ENCODE data around the gene AP2S1. TPM values are rescaled to one million over a fixed set of nuclear protein-coding genes. Genes with fewer than 3 reads are reported as not detected.

Gene AP2S1
- total and polyA plus RNA-seq, 2 of the 4 experiments (the other 2 are of a cell fraction): 144 to 274 TPM

DNA sequence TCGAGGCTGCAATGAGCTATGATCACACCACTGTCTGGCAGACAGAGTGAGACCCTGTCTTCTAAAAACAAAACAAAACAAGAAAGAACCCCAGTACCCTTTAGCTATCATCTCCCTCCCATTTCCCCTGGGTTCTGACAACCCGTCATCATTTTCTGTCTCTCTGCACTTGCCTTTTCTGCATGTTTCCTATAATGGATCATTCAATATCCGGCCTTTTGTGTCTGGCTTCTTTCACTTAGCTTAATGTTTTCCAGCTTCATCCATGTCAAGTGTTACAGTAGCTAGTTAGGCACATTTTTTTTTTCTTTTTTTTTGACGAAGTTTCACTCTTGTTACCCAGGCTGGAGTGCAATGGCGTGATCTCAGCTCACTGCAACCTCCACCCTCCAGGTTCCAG lies 16.5 kb downstream of the AP2S1 start:
- no peak overlapping the region for H3K27ac ChIP-seq (ENCODE audit: insufficient read depth, low read length)
- peaks cover 11% of the 10 kb centered on the region for H3K36me3 ChIP-seq (ENCODE audit: control insufficient read depth, insufficient read depth, low read length)
- no peak overlapping the region for H4K8ac ChIP-seq (ENCODE audit: low read depth in 2 of 2, low read length in 2 of 2)
- H3K9me3 ChIP-seq (ENCODE audit: control insufficient read depth, insufficient read depth, low read length): no peaks in the 10 kb centered on the region
- no peak overlapping the region for H2BK120ac ChIP-seq (ENCODE audit: low read depth, low read length)
- intact Hi-C loops (cut with micrococcal nuclease) (no loop called here), dilution Hi-C loops (cut with HindIII; ENCODE audit: low sequenced_read_pairs, unreplicated experiment) (no loop called here), in situ Hi-C loops (cut with MboI; ENCODE audit: low sequenced_read_pairs) (no loop called here)
- H3K18ac ChIP-seq (ENCODE audit: low read depth, low read length): no peak overlapping the region
- no peak overlapping the region for H3K56ac ChIP-seq (ENCODE audit: extremely low read depth, insufficient read depth, low read length)
- no peaks in the 10 kb centered on the region for H3K27me3 ChIP-seq (ENCODE audit: control insufficient read depth, insufficient read depth, low read length)
- no peak overlapping the region for H4K5ac ChIP-seq (ENCODE audit: low read depth, low read length)
- no peak overlapping the region for H3K14ac ChIP-seq (replicated peaks; ENCODE audit: low read depth, low read length)
- TF ChIP-seq, protein P1, sequence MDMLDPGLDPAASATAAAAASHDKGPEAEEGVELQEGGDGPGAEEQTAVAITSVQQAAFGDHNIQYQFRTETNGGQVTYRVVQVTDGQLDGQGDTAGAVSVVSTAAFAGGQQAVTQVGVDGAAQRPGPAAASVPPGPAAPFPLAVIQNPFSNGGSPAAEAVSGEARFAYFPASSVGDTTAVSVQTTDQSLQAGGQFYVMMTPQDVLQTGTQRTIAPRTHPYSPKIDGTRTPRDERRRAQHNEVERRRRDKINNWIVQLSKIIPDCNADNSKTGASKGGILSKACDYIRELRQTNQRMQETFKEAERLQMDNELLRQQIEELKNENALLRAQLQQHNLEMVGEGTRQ (IDR thresholded peaks at IDR 0.05; ENCODE audit: low read depth, low read length): no peak
- TF ChIP-seq MAFK (IDR thresholded peaks at IDR 0.05; ENCODE audit: low read depth, low read length) (no peak), SMC3 (IDR thresholded peaks at IDR 0.05; ENCODE audit: low read depth, low read length) (no peak), MAZ (IDR thresholded peaks at IDR 0.05; ENCODE audit: borderline replicate concordance, low read depth, low read length) (no peak), NFE2L2 (IDR thresholded peaks at IDR 0.05; ENCODE audit: low read depth, low read length) (no peak), FOS (IDR thresholded peaks at IDR 0.05; ENCODE audit: low read depth, low read length) (no peak), RAD21 (IDR thresholded peaks at IDR 0.05; ENCODE audit: low read length) (no peak)
- TF ChIP-seq, protein P2, sequence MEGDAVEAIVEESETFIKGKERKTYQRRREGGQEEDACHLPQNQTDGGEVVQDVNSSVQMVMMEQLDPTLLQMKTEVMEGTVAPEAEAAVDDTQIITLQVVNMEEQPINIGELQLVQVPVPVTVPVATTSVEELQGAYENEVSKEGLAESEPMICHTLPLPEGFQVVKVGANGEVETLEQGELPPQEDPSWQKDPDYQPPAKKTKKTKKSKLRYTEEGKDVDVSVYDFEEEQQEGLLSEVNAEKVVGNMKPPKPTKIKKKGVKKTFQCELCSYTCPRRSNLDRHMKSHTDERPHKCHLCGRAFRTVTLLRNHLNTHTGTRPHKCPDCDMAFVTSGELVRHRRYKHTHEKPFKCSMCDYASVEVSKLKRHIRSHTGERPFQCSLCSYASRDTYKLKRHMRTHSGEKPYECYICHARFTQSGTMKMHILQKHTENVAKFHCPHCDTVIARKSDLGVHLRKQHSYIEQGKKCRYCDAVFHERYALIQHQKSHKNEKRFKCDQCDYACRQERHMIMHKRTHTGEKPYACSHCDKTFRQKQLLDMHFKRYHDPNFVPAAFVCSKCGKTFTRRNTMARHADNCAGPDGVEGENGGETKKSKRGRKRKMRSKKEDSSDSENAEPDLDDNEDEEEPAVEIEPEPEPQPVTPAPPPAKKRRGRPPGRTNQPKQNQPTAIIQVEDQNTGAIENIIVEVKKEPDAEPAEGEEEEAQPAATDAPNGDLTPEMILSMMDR (conservative IDR thresholded peaks at IDR 0.05; ENCODE audit: low read depth, low read length): no peak
- H4K20me1 ChIP-seq (ENCODE audit: insufficient read depth, low read length): no peaks in the 10 kb centered on the region
- no peak overlapping the region for H3K4me3 ChIP-seq (ENCODE audit: insufficient read depth, low read depth, low read length)
- no peak overlapping the region; the same call in 1 of the 2 replicates for H4K91ac ChIP-seq (ENCODE audit: insufficient read depth, low read depth, low read length)
- ATAC-seq (ENCODE audit: low read depth) (no peak), DNase-seq (no peak)
- no peaks in the 10 kb centered on the region; a peak in 1 of 4 replicates for H3K79me1 ChIP-seq (ENCODE audit: low read depth in 1 of 2, low read length in 2 of 2)
- no peak overlapping the region for H2BK5ac ChIP-seq (ENCODE audit: low read depth, low read length, poor library complexity, severe bottlenecking)
- no TSS peak for BruUV-seq (replicated peaks)
- peaks cover 5% of the 10 kb centered on the region; the same call in 1 of the 2 replicates for H3K9me1 ChIP-seq (ENCODE audit: insufficient read depth, low read length)
- no peak overlapping the region for H3K23ac ChIP-seq (ENCODE audit: low read depth, low read length)
- no peak overlapping the region for H2AK9ac ChIP-seq (replicated peaks; ENCODE audit: low read depth, low read length, poor library complexity)
- ChIA-PET POLR2A (ENCODE audit: unreplicated experiment) (no interaction called here), CTCF (interaction anchor here (0.8 kb wide), 1 partner anchor 14 kb away, joined by 3 read pairs; no protein-coding TSS in a partner anchor)
- H2BK20ac ChIP-seq (ENCODE audit: low read depth, low read length): no peak overlapping the region; the same call in 1 of the 2 replicates
- H2BK15ac ChIP-seq (ENCODE audit: low read depth, low read length): no peak overlapping the region
- H3K4me2 ChIP-seq (ENCODE audit: low read depth, low read length): no peak overlapping the region
- 83% methylated on average over 2 of the region's 5 CpGs; no CpG with 5 or more reads in 1 of the 2 experiments for WGBS, 2 experiments (ENCODE audit: extremely low coverage in 2 of 2, insufficient read length in 1 of 2)
- H3K4ac ChIP-seq (ENCODE audit: low read depth, low read length): no peak overlapping the region
- H3K9ac ChIP-seq (ENCODE audit: low read depth, low read length): no peak overlapping the region
- H3K4me1 ChIP-seq (ENCODE audit: control insufficient read depth, insufficient read depth, low read length): peaks cover 3% of the 10 kb centered on the region; the same call in 1 of the 2 replicates
- no peak overlapping the region for H2AFZ ChIP-seq (replicated peaks; ENCODE audit: low read length, poor library complexity)
- H2AK5ac ChIP-seq (ENCODE audit: low read depth, low read length): no peak overlapping the region

All from IMR-90 (cell line).